ENCODE data around the gene TIMP1. TPM values are rescaled to one million over a fixed set of nuclear protein-coding genes. Genes with fewer than 3 reads are reported as not detected.

The TIMP1 gene
- polyA plus RNA-seq, 1 donor (not counting 4 experiments of a cell fraction or from before 2014, with no cell fraction given): 151 TPM

DNA sequence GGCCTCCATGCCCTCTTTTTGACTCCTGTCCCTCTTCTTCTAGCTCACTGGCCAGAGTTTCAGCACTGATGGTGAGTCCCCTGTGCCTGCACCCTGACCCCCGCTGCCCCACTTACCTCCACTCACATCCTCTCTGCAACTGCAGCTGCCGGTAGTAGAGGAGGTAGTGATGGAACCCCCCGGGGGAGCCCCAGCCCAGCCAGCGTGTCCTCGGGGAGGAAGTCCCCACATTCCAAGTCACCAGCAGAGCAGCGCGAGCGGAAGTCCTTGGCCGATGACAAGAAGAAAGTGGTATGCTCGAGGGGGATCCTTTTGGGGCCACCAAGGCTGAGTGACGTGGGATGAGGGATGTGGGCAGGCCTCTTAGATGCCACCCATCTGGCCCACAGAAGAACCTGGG, 15.4 kb upstream of the TIMP1 start:
- peaks cover 4% of the 10 kb centered on the region in 2 experiments for H3K36me3 ChIP-seq (ENCODE audit: control insufficient read depth in 2 of 2, extremely low read depth in 1 of 2, insufficient read depth in 2 of 2, low read length in 2 of 2)
- FAIRE-seq (no peak), DNase-seq (ENCODE audit: low read depth, low spot score) (no peak)
- H3K79me2 ChIP-seq (ENCODE audit: control insufficient read depth, insufficient read depth, low read length): peaks cover 11% of the 10 kb centered on the region
- H3K27me3 ChIP-seq (ENCODE audit: control insufficient read depth, extremely low read depth, insufficient read depth, low read length): no peaks in the 10 kb centered on the region
- dilution Hi-C loops (cut with MboI; ENCODE audit: extremely low pct_ligation_motif_present, low sequenced_read_pairs): no loop called here
- H3K9me1 ChIP-seq (ENCODE audit: control insufficient read depth, extremely low read depth, insufficient read depth, low read length): no peaks in the 10 kb centered on the region
- no peaks in the 10 kb centered on the region for H4K20me1 ChIP-seq (ENCODE audit: control insufficient read depth, extremely low read depth, insufficient read depth, low read length)
- H3K4me3 ChIP-seq (ENCODE audit: control insufficient read depth in 2 of 3, extremely low read depth in 1 of 3, insufficient read depth in 2 of 3, low read depth in 1 of 3, low read length in 3 of 3): no peak overlapping the region
- H3K9ac ChIP-seq (ENCODE audit: control insufficient read depth, extremely low read depth, insufficient read depth, low read length): no peak overlapping the region
- H3K4me1 ChIP-seq (ENCODE audit: control insufficient read depth, extremely low read depth, insufficient read depth, low read length): peaks cover 3% of the 10 kb centered on the region
- H2AFZ ChIP-seq (ENCODE audit: control insufficient read depth, low read length): no peak overlapping the region
- H3K9me3 ChIP-seq (ENCODE audit: control insufficient read depth, low read depth, low read length): peaks cover under 1% of the 10 kb centered on the region
- no peak for TF ChIP-seq EZH2 (IDR thresholded peaks at IDR 0.05; ENCODE audit: low read length)
- TF ChIP-seq, protein P1, sequence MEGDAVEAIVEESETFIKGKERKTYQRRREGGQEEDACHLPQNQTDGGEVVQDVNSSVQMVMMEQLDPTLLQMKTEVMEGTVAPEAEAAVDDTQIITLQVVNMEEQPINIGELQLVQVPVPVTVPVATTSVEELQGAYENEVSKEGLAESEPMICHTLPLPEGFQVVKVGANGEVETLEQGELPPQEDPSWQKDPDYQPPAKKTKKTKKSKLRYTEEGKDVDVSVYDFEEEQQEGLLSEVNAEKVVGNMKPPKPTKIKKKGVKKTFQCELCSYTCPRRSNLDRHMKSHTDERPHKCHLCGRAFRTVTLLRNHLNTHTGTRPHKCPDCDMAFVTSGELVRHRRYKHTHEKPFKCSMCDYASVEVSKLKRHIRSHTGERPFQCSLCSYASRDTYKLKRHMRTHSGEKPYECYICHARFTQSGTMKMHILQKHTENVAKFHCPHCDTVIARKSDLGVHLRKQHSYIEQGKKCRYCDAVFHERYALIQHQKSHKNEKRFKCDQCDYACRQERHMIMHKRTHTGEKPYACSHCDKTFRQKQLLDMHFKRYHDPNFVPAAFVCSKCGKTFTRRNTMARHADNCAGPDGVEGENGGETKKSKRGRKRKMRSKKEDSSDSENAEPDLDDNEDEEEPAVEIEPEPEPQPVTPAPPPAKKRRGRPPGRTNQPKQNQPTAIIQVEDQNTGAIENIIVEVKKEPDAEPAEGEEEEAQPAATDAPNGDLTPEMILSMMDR (optimal IDR thresholded peaks at IDR 0.05 in 1 of 3, IDR thresholded peaks at IDR 0.05 in 1 of 3, conservative IDR thresholded peaks at IDR 0.05 in 1 of 3; ENCODE audit: extremely low read depth in 1 of 3, insufficient read depth in 2 of 3, low read length in 3 of 3): no peak
- no peak overlapping the region for H3K27ac ChIP-seq (ENCODE audit: control insufficient read depth, insufficient read depth, low read length)
- no peak overlapping the region for H3K4me2 ChIP-seq (ENCODE audit: control insufficient read depth, extremely low read depth, insufficient read depth, low read depth, low read length)

DNA sequence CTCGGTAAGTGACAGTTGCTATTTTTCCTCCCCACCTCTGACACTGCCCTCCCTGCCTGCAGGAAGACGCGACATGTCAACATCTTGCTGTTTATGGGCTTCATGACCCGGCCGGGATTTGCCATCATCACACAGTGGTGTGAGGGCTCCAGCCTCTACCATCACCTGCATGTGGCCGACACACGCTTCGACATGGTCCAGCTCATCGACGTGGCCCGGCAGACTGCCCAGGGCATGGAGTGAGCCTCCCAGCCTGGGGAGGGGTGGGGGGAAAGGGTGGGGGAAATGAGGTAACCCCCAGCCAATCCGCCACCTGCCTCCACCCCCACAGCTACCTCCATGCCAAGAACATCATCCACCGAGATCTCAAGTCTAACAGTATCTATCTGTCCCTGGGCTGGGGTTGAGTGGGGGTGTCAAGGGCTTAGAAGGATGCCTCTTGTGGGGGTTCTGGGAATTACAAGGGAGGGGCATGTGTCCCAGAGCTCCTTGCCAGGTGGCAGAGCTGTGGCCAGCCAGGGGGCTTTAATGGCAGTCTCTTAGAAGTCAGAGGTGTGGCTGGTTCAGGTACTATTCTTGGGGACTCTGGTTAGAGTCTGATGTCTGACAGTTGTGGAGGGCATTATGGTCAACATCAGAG, 13.5 kb upstream of the TIMP1 start:
- no peaks in the 10 kb centered on the region for H3K27me3 ChIP-seq (ENCODE audit: control insufficient read depth, extremely low read depth, insufficient read depth, low read length)
- no peak overlapping the region for H2AFZ ChIP-seq (ENCODE audit: control insufficient read depth, low read length)
- H3K4me3 ChIP-seq (ENCODE audit: control insufficient read depth in 2 of 3, extremely low read depth in 1 of 3, insufficient read depth in 2 of 3, low read depth in 1 of 3, low read length in 3 of 3): no peak overlapping the region
- no peaks in the 10 kb centered on the region for H4K20me1 ChIP-seq (ENCODE audit: control insufficient read depth, extremely low read depth, insufficient read depth, low read length)
- no peaks in the 10 kb centered on the region for H3K9me1 ChIP-seq (ENCODE audit: control insufficient read depth, extremely low read depth, insufficient read depth, low read length)
- no peaks in the 10 kb centered on the region for H3K4me1 ChIP-seq (ENCODE audit: control insufficient read depth, extremely low read depth, insufficient read depth, low read length)
- TF ChIP-seq, protein P1 (optimal IDR thresholded peaks at IDR 0.05 in 1 of 3, IDR thresholded peaks at IDR 0.05 in 1 of 3, conservative IDR thresholded peaks at IDR 0.05 in 1 of 3; ENCODE audit: extremely low read depth in 1 of 3, insufficient read depth in 2 of 3, low read length in 3 of 3): peak in 2 of 3 experiments; percentile 33 to 34
- TF ChIP-seq EZH2 (IDR thresholded peaks at IDR 0.05; ENCODE audit: low read length): no peak
- peaks cover 4 to 8% of the 10 kb centered on the region in 2 experiments for H3K36me3 ChIP-seq (ENCODE audit: control insufficient read depth in 2 of 2, extremely low read depth in 1 of 2, insufficient read depth in 2 of 2, low read length in 2 of 2)
- dilution Hi-C loops (cut with MboI; ENCODE audit: extremely low pct_ligation_motif_present, low sequenced_read_pairs): no loop called here
- H3K27ac ChIP-seq (ENCODE audit: control insufficient read depth, insufficient read depth, low read length): no peak overlapping the region
- H3K9me3 ChIP-seq (ENCODE audit: control insufficient read depth, low read depth, low read length): peaks cover 2% of the 10 kb centered on the region
- no peak overlapping the region for H3K4me2 ChIP-seq (ENCODE audit: control insufficient read depth, extremely low read depth, insufficient read depth, low read depth, low read length)
- no peak for FAIRE-seq
- DNase-seq (ENCODE audit: low read depth, low spot score): no peak
- H3K9ac ChIP-seq (ENCODE audit: control insufficient read depth, extremely low read depth, insufficient read depth, low read length): no peak overlapping the region
- H3K79me2 ChIP-seq (ENCODE audit: control insufficient read depth, insufficient read depth, low read length): no peaks in the 10 kb centered on the region
